C4-2B (cell line): Measurements from ENCODE around the gene TACR3.
"Not testable (repeated sequence)": the region's sequence is repeated elsewhere in the genome, so short reads cannot be mapped to it uniquely, and the experiment has no call there.

Experiments used
- H3K27ac ChIP-seq: fragments of 450-650 bp; 2 replicates; pipeline ENCODE4 v1.5.1; 2017
- ZFX ChIP-seq: fragments of 450-650 bp; IDR thresholded peaks from 2 replicates; pipeline ENCODE4 v1.6.1; 2017
- TF ChIP-seq, protein P1 (sequence below): fragments of 450-650 bp; conservative IDR thresholded peaks from 2 replicates; pipeline ENCODE4 v1.5.1; 2017; ENCODE audit warnings: mild to moderate bottlenecking

TACR3 gene

DNA sequence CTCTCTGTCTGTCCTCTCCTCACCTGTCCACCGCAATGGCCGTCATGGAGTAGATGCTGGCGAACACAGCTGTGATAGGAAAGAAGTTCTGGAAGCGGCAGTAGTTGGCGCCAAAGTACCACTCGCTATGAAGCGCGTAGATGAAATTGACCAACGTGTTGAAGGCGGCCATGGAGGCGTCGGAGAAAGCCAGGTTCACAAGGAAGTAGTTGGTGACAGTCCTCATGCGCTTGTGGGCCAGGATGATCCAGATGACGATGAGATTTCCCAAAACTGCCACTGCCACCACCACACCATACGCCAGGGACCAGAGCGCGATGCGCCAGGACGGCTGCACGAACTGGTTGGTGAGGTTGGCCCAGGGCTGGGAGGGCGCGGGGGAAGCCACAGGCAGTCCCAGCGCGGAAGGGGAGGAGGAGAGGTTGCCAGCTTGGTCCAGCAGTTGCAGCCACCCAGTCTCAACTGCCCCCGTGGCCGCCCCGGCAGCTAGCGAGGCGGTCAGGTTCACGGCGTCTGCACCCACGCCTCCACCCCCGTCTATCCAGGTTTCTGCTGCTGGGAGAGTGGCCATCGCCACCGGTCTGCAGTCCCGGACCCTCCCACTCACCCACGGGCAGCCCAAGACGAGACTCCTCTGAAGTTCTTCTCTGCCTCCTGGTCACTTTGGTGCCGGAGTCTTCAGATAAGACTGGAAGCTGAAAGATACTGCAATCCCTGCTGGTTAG is 518 bp downstream of the TACR3 start:
- H3K27ac ChIP-seq: no peak overlapping the region
- no peak for TF ChIP-seq ZFX
- TF ChIP-seq, protein P1, sequence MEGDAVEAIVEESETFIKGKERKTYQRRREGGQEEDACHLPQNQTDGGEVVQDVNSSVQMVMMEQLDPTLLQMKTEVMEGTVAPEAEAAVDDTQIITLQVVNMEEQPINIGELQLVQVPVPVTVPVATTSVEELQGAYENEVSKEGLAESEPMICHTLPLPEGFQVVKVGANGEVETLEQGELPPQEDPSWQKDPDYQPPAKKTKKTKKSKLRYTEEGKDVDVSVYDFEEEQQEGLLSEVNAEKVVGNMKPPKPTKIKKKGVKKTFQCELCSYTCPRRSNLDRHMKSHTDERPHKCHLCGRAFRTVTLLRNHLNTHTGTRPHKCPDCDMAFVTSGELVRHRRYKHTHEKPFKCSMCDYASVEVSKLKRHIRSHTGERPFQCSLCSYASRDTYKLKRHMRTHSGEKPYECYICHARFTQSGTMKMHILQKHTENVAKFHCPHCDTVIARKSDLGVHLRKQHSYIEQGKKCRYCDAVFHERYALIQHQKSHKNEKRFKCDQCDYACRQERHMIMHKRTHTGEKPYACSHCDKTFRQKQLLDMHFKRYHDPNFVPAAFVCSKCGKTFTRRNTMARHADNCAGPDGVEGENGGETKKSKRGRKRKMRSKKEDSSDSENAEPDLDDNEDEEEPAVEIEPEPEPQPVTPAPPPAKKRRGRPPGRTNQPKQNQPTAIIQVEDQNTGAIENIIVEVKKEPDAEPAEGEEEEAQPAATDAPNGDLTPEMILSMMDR: no peak

DNA sequence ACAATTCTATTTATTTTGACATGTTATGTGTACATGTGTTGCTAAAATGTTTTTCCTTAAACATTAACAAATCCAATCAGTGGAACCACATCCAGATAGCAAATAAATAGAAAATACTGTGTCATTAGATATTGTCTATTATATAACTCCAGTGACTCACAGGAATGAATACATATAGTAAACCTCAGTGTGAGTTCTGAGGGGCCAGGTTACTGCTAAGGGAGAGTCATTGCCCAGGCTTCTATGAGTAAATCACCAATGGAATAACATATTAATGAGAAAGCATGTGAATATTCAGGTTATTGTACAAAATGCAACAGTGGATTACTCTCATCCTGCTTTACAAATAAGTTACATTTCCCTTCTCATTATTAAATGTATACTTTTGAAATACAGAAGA is 27.2 kb downstream of the TACR3 start:
- no peak overlapping the region for H3K27ac ChIP-seq
- TF ChIP-seq ZFX: no peak
- TF ChIP-seq, protein P1: no peak

DNA sequence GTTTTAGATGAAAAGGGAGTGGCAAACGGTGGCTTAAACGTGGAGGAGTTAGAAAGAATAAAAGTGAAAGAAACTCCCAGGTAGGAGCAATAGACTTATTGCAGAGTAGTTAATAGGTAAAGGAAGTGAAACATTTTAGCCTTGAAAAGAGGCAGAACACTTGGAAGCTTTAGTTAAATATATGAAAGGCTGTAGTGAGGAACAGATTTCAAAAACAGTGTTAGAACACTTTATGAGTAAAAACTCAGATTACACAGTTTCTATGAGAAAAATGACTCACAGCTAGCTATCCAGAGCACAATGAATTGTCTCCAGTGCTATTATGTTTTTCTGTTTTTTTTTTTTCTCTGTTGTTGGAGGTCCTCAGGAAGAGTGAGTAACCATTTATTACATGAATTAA is 45.8 kb downstream of the TACR3 start:
- no peak for TF ChIP-seq ZFX
- TF ChIP-seq, protein P1: no peak
- H3K27ac ChIP-seq: no peak overlapping the region

DNA sequence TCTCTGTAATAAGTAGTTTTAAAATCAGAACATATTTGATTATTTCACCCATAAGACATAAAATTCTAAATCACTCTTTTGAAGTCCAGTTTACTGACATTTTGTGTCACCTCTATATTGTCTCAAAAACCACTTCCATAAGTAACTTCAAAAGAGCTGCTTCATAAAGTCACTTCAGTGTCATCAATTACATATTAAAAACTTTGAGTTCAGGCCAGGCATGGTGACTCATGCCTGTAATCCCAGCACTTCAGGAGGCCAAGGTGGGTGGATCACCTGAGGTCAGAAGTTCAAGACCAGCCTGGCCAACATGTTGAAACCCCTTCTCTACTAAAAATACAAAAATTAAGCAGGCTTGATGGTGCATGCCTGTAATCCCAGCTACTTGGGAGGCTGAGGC is 53.0 kb downstream of the TACR3 start:
- H3K27ac ChIP-seq: not testable (repeated sequence)

DNA sequence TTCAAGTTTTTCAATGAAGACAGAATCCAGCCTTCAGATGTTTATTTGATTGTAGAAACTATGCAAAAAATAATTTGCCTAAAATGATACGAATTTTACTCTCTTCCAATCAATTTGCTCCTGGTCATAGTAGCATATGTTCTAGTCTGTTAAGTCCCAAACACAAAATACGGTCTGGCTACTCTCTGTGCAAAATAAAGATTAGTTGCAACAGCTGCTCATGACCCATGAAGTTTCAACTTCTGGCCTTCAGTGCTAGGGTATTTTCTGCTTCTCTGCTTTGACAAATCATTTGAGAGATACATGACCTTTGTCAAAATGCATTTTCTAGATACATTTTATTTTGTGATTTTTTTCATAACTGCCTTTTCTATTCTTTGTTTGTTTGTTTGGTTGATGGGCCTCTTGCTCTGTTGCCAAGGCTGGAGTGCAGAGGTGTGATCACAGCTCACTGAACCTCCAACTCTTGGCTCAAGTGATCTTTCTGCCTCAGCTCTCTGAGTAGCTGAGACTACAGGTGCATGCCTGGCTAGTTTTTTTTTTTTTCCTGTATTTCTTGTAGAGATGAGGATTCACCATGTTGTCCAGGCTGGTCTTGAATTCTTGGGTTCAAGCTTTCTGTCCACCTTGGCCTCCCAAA is 55.2 kb downstream of the TACR3 start:
- H3K27ac ChIP-seq: no peak overlapping the region
- TF ChIP-seq, protein P1: no peak
- TF ChIP-seq ZFX: no peak

DNA sequence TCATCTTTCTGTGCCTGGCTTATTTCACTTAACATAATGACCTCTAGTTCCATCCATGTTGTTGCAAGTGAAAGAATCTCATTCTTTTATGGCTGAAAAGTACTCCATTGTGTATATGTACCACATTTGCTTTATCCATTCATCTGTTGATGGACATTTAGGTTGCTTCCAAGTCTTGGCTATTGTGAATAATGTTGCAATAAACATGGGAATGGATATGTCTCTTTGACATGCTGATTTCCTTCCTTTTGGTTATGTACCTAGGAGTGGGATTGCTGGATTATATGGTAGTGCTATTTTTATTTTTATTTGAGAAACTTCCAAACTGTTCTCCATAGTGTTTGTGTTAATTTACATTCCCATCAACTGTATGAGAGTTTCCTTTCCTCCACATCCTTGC is 71.2 kb downstream of the TACR3 start:
- TF ChIP-seq, protein P1: no peak
- TF ChIP-seq ZFX: no peak
- no peak overlapping the region for H3K27ac ChIP-seq

DNA sequence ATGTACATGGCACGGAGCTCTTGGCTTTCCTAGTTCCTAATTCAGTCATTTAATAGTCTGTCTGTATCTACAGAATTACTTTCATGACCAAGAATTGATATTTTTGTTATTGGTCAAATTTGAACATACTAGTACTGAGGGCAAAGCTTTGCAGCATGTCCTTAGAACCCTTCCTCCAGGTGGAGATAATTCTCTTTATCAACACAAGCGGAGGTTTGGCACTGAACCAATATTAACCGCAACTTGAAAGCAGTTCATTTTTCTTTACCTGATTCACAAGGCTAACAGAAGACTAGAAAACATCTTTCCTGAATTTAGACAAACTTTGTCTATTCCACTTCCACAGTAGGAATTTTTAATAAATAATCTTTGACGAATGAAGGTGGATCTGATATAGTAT is 73.8 kb downstream of the TACR3 start:
- TF ChIP-seq ZFX: no peak
- TF ChIP-seq, protein P1: no peak
- no peak overlapping the region for H3K27ac ChIP-seq

DNA sequence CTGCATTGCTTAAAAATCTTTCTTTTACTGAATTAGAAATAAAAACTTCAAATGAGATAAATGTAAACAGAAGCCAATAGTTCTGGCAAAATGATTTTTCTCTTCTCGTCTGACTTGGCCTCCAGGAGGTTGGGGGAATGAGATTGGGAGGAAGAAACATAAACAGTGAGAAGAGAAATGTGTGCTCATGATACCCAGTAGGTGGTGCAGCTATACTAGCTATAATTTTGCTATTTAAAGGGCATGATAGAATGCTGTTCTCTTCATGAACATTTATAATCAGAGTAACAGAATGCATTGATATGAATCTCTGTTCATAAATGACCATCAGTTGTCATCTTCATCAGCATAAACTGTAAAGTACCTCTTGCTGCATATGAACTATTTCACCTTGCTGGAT is 85.5 kb downstream of the TACR3 start:
- H3K27ac ChIP-seq: no peak overlapping the region
- no peak for TF ChIP-seq ZFX
- TF ChIP-seq, protein P1: peak; percentile 27
